ENCODE data around the gene CIZ1. TPM values are rescaled to one million over a fixed set of nuclear protein-coding genes. Genes with fewer than 3 reads are reported as not detected.

Gene CIZ1
- total and polyA plus RNA-seq, 2 of the 13 experiments (the other 11 are each of a cell fraction or from before 2014, with no cell fraction given) = 30.6 to 50.3 TPM

- TF ChIP-seq ZBTB26 (CRISPR knock-in tag; IDR thresholded peaks at IDR 0.05; ENCODE audit: borderline replicate concordance) (no peak), FOXO4 (CRISPR knock-in tag; conservative IDR thresholded peaks at IDR 0.05) (no peak), DMAP1 (CRISPR knock-in tag; IDR thresholded peaks at IDR 0.05) (peak; percentile 7; the same call in 1 of the 2 replicates), THAP11 (CRISPR knock-in tag; IDR thresholded peaks at IDR 0.05) (no peak), EED (CRISPR knock-in tag; IDR thresholded peaks at IDR 0.05) (peak; percentile 68; the same call in 1 of the 2 replicates), NCOR1 (IDR thresholded peaks at IDR 0.05; ENCODE audit: borderline replicate concordance, low read length) (no peak), ADNP (CRISPR knock-in tag; IDR thresholded peaks at IDR 0.05) (no peak), SOX6 (IDR thresholded peaks at IDR 0.05) (no peak), SOX6 (CRISPR knock-in tag; IDR thresholded peaks at IDR 0.05) (no peak), HOMEZ (CRISPR knock-in tag; IDR thresholded peaks at IDR 0.05; ENCODE audit: low read depth) (no peak), MYNN (CRISPR knock-in tag; IDR thresholded peaks at IDR 0.05; ENCODE audit: low read depth) (0 out of 2 replicates have a peak, but pooled peaks have one; percentile 12), BCL3 (CRISPR knock-in tag; IDR thresholded peaks at IDR 0.05) (no peak), MXD3 (CRISPR knock-in tag; IDR thresholded peaks at IDR 0.05) (no peak; the same call in 1 of the 2 replicates), SMYD3 (CRISPR knock-in tag; IDR thresholded peaks at IDR 0.05) (no peak), CREM (IDR thresholded peaks at IDR 0.05) (no peak), CREM (CRISPR knock-in tag; IDR thresholded peaks at IDR 0.05) (no peak), FLYWCH1 (CRISPR knock-in tag; IDR thresholded peaks at IDR 0.05) (0 out of 2 replicates have a peak, but pooled peaks have one; percentile 25), TERF1 (CRISPR knock-in tag; IDR thresholded peaks at IDR 0.05) (no peak), RFX3 (CRISPR knock-in tag; IDR thresholded peaks at IDR 0.05) (no peak), POGK (CRISPR knock-in tag; conservative IDR thresholded peaks at IDR 0.05) (no peak), ZNF589 (CRISPR knock-in tag; conservative IDR thresholded peaks at IDR 0.05) (0 out of 2 replicates have a peak, but pooled peaks have one; percentile 38), REL (CRISPR knock-in tag; conservative IDR thresholded peaks at IDR 0.05) (no peak), NFKB2 (CRISPR knock-in tag; IDR thresholded peaks at IDR 0.05; ENCODE audit: borderline replicate concordance) (no peak), REPIN1 (CRISPR knock-in tag; IDR thresholded peaks at IDR 0.05; ENCODE audit: borderline replicate concordance, low read depth) (peak; percentile 10; the same call in 1 of the 2 replicates)
Observed at GRCh38 chr9:128159522-128159783, 31.9 kb downstream of the CIZ1 start (continued).

Data from HepG2 (cell line).